Body of pancreas (tissue), 4 donors: ENCODE measurements around the gene UGGT2.

Experiments
- POLR2A ChIP-seq, 3 donors: fragments of 450-650 bp; IDR thresholded peaks; one replicate each; pipeline ENCODE4 v1.6.1; 2016; ENCODE audit warnings: antibody characterized with exemption in 3 of 3, mild to moderate bottlenecking in 2 of 3
- TF ChIP-seq, protein P1 (sequence below), 7 experiments: fragments of 450-650 bp in 4 of 7; fragments of 200-600 bp in 3 of 7; sonication (generic) in 3 of 7; IDR thresholded peaks; one replicate each; pipeline ENCODE4 v1.5.1; 2016 to 2019; ENCODE audit warnings: antibody characterized with exemption in 7 of 7

DNA sequence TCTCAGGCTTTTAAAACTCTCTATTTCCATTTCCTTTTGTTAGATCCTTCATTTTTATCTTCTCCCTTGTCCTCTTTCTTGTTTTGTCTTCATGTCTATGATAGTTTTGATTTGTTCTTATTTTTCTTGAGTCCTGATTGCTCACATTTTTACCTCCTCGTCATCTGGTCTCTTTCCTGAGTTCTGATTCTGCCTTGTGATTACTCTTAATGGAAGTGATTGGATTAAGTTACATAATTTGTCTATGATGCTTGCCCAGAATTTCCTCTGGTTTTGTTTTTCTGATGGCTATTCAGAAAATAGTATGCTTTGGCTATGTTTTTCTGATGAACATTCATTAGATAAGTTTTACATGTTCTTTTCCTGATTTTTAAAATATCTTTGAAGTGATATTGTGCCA, 273.7 kb downstream of the UGGT2 start:
- TF ChIP-seq, protein P1, sequence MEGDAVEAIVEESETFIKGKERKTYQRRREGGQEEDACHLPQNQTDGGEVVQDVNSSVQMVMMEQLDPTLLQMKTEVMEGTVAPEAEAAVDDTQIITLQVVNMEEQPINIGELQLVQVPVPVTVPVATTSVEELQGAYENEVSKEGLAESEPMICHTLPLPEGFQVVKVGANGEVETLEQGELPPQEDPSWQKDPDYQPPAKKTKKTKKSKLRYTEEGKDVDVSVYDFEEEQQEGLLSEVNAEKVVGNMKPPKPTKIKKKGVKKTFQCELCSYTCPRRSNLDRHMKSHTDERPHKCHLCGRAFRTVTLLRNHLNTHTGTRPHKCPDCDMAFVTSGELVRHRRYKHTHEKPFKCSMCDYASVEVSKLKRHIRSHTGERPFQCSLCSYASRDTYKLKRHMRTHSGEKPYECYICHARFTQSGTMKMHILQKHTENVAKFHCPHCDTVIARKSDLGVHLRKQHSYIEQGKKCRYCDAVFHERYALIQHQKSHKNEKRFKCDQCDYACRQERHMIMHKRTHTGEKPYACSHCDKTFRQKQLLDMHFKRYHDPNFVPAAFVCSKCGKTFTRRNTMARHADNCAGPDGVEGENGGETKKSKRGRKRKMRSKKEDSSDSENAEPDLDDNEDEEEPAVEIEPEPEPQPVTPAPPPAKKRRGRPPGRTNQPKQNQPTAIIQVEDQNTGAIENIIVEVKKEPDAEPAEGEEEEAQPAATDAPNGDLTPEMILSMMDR (IDR thresholded peaks at IDR 0.05): no peak
- no peak for TF ChIP-seq POLR2A (IDR thresholded peaks at IDR 0.05)
